GM12878 (cell line): ENCODE results near the gene ZPBP2. TPM values are rescaled to one million over a fixed set of nuclear protein-coding genes. Genes with fewer than 3 reads are reported as not detected.

ENCODE experiments used
- EP300 ChIP-seq, 2 experiments: fragments of 150-350 bp in 1 of 2; IDR thresholded peaks; 2 replicates each; pipeline ENCODE4 v1.6.1; 2011 to 2012; ENCODE audit warnings: low read depth in 2 of 2, low read length in 2 of 2, borderline replicate concordance in 1 of 2, improper control_type of control experiment in 1 of 2, inconsistent platforms in 1 of 2; ENCODE audit not compliant: control insufficient read depth in 1 of 2
- HDGF ChIP-seq: fragments of 450-650 bp; IDR thresholded peaks from 2 replicates; pipeline ENCODE4 v1.6.1; 2016; ENCODE audit warnings: antibody characterized with exemption
- IKZF1 ChIP-seq: fragments of 450-650 bp; conservative IDR thresholded peaks from 2 replicates; pipeline ENCODE4 v1.6.1; 2017; ENCODE audit warnings: antibody characterized with exemption, mild to moderate bottlenecking
- MTA2 ChIP-seq: fragments of 450-650 bp; IDR thresholded peaks from 2 replicates; pipeline ENCODE4 v1.6.1; 2016; ENCODE audit warnings: low read depth, mild to moderate bottlenecking, moderate library complexity
- MTA3 ChIP-seq: IDR thresholded peaks from 2 replicates; pipeline ENCODE4 v1.6.1; 2012; ENCODE audit warnings: low read length, inconsistent platforms, borderline replicate concordance
- SPI1 ChIP-seq: IDR thresholded peaks from 2 replicates; pipeline ENCODE4 v1.6.1; 2011; ENCODE audit warnings: low read depth, mild to moderate bottlenecking, low read length, moderate library complexity, borderline replicate concordance; ENCODE audit not compliant: insufficient read depth
- polyA plus RNA-seq, 11 experiments: library from polyadenylated mRNA; depleted of rRNA in 4 of 11; unstranded in 6 of 11; stranded (reverse) in 5 of 11; fragments of >200 nt; fragmentation: Nextera tagmentation in 4 of 11; fragmentation: Illumina TruSeq in 1 of 11; extraction: Ambion mirVana in 4 of 11; extraction: Trizol in 1 of 11; gene quantifications; 1 replicate in 1 of 11; 2 replicates in 10 of 11; pipeline versions ENCODE4 v1.2.1 to v1.2.3, GENCODE V29; 2011 to 2016; ENCODE audit warnings: inconsistent platforms in 2 of 11, missing spikeins in 2 of 11, low read depth in 1 of 11
- total RNA-seq, 4 experiments: library from RNA; depleted of rRNA in 3 of 4; stranded (reverse); fragments of >200 nt in 3 of 4; fragmentation: Illumina TruSeq in 1 of 4; extraction: Trizol in 1 of 4; gene quantifications; 2 replicates each; pipeline versions ENCODE4 v1.2.1 to v1.2.3, GENCODE V29; 2013 to 2021
- TF ChIP-seq, protein P1 (sequence below): fragments of 450-650 bp; IDR thresholded peaks from 2 replicates; pipeline ENCODE4 v1.6.1; 2017; ENCODE audit warnings: low read depth, mild to moderate bottlenecking, moderate library complexity
- TF ChIP-seq, protein P2 (sequence below): fragments of 450-650 bp; IDR thresholded peaks from 2 replicates; pipeline ENCODE4 v1.6.1; 2016; ENCODE audit warnings: mild to moderate bottlenecking
- TF ChIP-seq, protein P3 (sequence below): fragments of 450-650 bp; IDR thresholded peaks from 2 replicates; pipeline ENCODE4 v1.6.1; 2018; ENCODE audit warnings: mild to moderate bottlenecking, low read depth, moderate library complexity; ENCODE audit not compliant: partially characterized antibody
- TF ChIP-seq, protein P4 (sequence below): fragments of 450-650 bp; IDR thresholded peaks from 2 replicates; pipeline ENCODE4 v1.6.1; 2018; ENCODE audit warnings: borderline replicate concordance, mild to moderate bottlenecking; ENCODE audit not compliant: partially characterized antibody
- TF ChIP-seq, protein P5 (sequence below): fragments of 450-650 bp; formaldehyde crosslinking; IDR thresholded peaks from 2 replicates; pipeline ENCODE4 v1.5.0; 2022; ENCODE audit warnings: mild to moderate bottlenecking, missing genetic modification characterization
- TF ChIP-seq, protein P6 (sequence below): fragments of 450-650 bp; IDR thresholded peaks from 2 replicates; pipeline ENCODE4 v1.6.1; 2017; ENCODE audit warnings: borderline replicate concordance

ZPBP2 gene
- total and polyA plus RNA-seq, 10 of the 15 experiments (the other 5 are each of a cell fraction or from before 2014, with no cell fraction given): 0.33 to 1.0 (median 0.58) TPM

DNA sequence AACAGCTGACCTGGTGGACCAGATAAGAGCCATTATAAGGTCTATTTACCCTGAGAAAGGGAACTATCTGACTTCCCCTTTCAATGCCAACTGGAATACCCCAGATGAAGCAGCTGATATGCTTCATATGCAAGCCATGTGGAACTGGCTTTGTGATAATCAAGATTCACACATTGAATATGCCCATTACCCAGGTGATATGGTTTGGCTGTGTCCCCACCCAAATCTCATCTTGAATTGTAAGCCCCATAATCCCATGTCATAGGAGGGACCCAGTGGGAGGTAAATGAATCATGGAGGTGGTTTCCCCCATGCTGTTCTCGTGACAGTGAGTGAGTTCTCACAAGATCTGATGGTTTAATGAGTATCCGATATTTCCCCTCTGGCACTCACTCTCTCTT is 46.0 kb upstream of the ZPBP2 start (continued):
- TF ChIP-seq, protein P1, sequence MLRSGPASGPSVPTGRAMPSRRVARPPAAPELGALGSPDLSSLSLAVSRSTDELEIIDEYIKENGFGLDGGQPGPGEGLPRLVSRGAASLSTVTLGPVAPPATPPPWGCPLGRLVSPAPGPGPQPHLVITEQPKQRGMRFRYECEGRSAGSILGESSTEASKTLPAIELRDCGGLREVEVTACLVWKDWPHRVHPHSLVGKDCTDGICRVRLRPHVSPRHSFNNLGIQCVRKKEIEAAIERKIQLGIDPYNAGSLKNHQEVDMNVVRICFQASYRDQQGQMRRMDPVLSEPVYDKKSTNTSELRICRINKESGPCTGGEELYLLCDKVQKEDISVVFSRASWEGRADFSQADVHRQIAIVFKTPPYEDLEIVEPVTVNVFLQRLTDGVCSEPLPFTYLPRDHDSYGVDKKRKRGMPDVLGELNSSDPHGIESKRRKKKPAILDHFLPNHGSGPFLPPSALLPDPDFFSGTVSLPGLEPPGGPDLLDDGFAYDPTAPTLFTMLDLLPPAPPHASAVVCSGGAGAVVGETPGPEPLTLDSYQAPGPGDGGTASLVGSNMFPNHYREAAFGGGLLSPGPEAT: peak; percentile 46; the same call in 1 of the 2 replicates
- TF ChIP-seq MTA2: no peak
- peak; percentile 71; the same call in 1 of the 2 replicates for TF ChIP-seq SPI1
- TF ChIP-seq, protein P2, sequence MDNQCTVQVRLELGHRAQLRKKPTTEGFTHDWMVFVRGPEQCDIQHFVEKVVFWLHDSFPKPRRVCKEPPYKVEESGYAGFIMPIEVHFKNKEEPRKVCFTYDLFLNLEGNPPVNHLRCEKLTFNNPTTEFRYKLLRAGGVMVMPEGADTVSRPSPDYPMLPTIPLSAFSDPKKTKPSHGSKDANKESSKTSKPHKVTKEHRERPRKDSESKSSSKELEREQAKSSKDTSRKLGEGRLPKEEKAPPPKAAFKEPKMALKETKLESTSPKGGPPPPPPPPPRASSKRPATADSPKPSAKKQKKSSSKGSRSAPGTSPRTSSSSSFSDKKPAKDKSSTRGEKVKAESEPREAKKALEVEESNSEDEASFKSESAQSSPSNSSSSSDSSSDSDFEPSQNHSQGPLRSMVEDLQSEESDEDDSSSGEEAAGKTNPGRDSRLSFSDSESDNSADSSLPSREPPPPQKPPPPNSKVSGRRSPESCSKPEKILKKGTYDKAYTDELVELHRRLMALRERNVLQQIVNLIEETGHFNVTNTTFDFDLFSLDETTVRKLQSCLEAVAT: no peak
- TF ChIP-seq, protein P3, sequence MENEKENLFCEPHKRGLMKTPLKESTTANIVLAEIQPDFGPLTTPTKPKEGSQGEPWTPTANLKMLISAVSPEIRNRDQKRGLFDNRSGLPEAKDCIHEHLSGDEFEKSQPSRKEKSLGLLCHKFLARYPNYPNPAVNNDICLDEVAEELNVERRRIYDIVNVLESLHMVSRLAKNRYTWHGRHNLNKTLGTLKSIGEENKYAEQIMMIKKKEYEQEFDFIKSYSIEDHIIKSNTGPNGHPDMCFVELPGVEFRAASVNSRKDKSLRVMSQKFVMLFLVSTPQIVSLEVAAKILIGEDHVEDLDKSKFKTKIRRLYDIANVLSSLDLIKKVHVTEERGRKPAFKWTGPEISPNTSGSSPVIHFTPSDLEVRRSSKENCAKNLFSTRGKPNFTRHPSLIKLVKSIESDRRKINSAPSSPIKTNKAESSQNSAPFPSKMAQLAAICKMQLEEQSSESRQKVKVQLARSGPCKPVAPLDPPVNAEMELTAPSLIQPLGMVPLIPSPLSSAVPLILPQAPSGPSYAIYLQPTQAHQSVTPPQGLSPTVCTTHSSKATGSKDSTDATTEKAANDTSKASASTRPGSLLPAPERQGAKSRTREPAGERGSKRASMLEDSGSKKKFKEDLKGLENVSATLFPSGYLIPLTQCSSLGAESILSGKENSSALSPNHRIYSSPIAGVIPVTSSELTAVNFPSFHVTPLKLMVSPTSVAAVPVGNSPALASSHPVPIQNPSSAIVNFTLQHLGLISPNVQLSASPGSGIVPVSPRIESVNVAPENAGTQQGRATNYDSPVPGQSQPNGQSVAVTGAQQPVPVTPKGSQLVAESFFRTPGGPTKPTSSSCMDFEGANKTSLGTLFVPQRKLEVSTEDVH: no peak
- TF ChIP-seq, protein P4, sequence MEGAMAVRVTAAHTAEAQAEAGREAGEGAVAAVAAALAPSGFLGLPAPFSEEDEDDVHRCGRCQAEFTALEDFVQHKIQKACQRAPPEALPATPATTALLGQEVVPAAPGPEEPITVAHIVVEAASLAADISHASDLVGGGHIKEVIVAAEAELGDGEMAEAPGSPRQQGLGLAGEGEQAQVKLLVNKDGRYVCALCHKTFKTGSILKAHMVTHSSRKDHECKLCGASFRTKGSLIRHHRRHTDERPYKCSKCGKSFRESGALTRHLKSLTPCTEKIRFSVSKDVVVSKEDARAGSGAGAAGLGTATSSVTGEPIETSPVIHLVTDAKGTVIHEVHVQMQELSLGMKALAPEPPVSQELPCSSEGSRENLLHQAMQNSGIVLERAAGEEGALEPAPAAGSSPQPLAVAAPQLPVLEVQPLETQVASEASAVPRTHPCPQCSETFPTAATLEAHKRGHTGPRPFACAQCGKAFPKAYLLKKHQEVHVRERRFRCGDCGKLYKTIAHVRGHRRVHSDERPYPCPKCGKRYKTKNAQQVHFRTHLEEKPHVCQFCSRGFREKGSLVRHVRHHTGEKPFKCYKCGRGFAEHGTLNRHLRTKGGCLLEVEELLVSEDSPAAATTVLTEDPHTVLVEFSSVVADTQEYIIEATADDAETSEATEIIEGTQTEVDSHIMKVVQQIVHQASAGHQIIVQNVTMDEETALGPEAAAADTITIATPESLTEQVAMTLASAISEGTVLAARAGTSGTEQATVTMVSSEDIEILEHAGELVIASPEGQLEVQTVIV: no peak
- TF ChIP-seq IKZF1: peak; percentile 32; the same call in 1 of the 2 replicates
- no peak for TF ChIP-seq MTA3
- TF ChIP-seq, protein P5, sequence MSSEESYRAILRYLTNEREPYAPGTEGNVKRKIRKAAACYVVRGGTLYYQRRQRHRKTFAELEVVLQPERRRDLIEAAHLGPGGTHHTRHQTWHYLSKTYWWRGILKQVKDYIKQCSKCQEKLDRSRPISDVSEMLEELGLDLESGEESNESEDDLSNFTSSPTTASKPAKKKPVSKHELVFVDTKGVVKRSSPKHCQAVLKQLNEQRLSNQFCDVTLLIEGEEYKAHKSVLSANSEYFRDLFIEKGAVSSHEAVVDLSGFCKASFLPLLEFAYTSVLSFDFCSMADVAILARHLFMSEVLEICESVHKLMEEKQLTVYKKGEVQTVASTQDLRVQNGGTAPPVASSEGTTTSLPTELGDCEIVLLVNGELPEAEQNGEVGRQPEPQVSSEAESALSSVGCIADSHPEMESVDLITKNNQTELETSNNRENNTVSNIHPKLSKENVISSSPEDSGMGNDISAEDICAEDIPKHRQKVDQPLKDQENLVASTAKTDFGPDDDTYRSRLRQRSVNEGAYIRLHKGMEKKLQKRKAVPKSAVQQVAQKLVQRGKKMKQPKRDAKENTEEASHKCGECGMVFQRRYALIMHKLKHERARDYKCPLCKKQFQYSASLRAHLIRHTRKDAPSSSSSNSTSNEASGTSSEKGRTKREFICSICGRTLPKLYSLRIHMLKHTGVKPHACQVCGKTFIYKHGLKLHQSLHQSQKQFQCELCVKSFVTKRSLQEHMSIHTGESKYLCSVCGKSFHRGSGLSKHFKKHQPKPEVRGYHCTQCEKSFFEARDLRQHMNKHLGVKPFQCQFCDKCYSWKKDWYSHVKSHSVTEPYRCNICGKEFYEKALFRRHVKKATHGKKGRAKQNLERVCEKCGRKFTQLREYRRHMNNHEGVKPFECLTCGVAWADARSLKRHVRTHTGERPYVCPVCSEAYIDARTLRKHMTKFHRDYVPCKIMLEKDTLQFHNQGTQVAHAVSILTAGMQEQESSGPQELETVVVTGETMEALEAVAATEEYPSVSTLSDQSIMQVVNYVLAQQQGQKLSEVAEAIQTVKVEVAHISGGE (CRISPR knock-in tag): no peak
- TF ChIP-seq EP300 (IDR thresholded peaks at IDR 0.05; ENCODE audit: borderline replicate concordance in 1 of 2, control insufficient read depth in 1 of 2, low read depth in 2 of 2, low read length in 2 of 2): no peak
- TF ChIP-seq, protein P6, sequence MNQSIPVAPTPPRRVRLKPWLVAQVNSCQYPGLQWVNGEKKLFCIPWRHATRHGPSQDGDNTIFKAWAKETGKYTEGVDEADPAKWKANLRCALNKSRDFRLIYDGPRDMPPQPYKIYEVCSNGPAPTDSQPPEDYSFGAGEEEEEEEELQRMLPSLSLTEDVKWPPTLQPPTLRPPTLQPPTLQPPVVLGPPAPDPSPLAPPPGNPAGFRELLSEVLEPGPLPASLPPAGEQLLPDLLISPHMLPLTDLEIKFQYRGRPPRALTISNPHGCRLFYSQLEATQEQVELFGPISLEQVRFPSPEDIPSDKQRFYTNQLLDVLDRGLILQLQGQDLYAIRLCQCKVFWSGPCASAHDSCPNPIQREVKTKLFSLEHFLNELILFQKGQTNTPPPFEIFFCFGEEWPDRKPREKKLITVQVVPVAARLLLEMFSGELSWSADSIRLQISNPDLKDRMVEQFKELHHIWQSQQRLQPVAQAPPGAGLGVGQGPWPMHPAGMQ: no peak
- no peak for TF ChIP-seq HDGF
